ENCODE results near the gene SARM1. TPM values are rescaled to one million over a fixed set of nuclear protein-coding genes. Genes with fewer than 3 reads are reported as not detected.

Gene SARM1
- total and polyA plus RNA-seq, 5 donors from 2014 or later, result 7.2 to 21.7 (median 8.2) TPM

DNA sequence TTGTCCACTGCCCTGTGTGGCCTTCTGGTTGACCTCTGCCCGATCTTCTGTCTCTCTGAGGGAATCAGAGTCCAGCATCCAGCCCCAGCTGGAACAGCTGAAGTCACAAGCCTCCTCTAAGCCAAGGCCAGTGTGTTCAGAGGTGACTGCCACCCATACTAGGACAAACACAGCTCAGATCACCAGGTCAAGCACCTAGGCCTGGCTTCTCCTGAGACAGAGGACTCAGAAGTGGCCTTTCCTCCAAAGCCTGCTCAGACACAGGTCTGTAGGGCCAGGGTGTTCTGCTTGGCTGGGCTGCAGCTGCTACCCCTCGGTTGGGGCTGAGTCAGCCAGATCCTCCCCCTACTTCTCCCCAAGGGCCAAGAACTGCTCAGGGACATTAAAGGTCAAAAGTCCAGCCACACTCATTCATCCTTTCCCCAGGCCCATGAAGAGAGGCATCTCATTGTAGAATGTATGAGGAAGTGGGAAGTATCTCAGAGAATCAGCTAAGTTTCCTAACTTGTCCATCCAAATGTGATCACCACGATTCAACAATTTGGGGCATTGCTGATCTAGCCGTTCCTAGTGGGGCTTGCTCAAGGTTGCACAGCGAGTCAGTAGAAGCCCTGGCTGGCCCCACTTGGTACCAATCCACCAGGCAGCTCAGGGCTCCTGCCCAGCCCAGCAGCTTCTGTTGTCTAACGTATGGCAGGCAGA lies 26.9 kb downstream of the SARM1 start:
- H3K4me1 Mint-ChIP-seq, result peaks cover 0 to 2% (median 0%) of the 10 kb centered on the region in 4 donors
- no peak for ATAC-seq (ENCODE audit: low read depth in 2 of 2)
- peaks cover 30% of the 10 kb centered on the region for H3K36me3 ChIP-seq (ENCODE audit: control insufficient read depth, insufficient read depth, low read length)
- DNase-seq, result no peak
- H3K27ac ChIP-seq (ENCODE audit: insufficient read depth, low read length, poor library complexity, severe bottlenecking), result no peak overlapping the region
- H3K27ac Mint-ChIP-seq, result peak overlapping the region in 1 of 3 donors; percentile 79
- H3K4me3 ChIP-seq (ENCODE audit: low read depth, low read length), result no peak overlapping the region
- H3K27me3 Mint-ChIP-seq, result no peaks in the 10 kb centered on the region
- no peaks in the 10 kb centered on the region for H3K9me3 ChIP-seq (ENCODE audit: control insufficient read depth in 2 of 2, low read length in 2 of 2)
- peaks cover 9% of the 10 kb centered on the region for H3K36me3 Mint-ChIP-seq
- no peaks in the 10 kb centered on the region for H3K9me3 Mint-ChIP-seq
- no peaks in the 10 kb centered on the region for H3K27me3 ChIP-seq (ENCODE audit: control insufficient read depth, insufficient read depth, low read length)
- H3K4me1 ChIP-seq (ENCODE audit: control insufficient read depth, insufficient read depth, low read length, poor library complexity, severe bottlenecking), result no peaks in the 10 kb centered on the region
- H3K4me3 Mint-ChIP-seq, result no peak overlapping the region

DNA sequence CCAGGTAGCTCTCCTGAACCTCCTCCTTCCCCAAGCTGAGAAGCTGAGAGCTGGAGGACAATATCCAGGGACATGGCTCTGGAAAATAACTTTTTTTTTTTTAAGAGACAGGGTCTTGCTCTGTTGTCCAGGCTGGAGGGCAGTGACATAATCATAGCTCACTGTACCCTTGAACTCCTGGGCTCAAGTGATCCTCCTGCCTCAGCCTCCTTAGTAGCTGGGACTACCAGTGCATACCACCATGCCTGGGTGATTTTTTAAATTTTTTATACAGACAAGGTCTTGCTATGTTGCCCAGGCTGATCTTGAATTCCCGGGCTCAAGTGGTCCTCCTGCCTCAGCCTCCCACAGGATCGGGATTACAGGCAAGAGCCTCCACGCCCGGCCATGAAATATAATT lies 28.3 kb downstream of the SARM1 start:
- no peak overlapping the region for H3K27ac ChIP-seq (ENCODE audit: insufficient read depth, low read length, poor library complexity, severe bottlenecking)
- H3K27me3 Mint-ChIP-seq, result peaks cover 4% of the 10 kb centered on the region
- no peaks in the 10 kb centered on the region for H3K27me3 ChIP-seq (ENCODE audit: control insufficient read depth, insufficient read depth, low read length)
- no peaks in the 10 kb centered on the region for H3K4me1 ChIP-seq (ENCODE audit: control insufficient read depth, insufficient read depth, low read length, poor library complexity, severe bottlenecking)
- DNase-seq (no peak), ATAC-seq (ENCODE audit: low read depth in 2 of 2) (no peak)
- H3K4me1 Mint-ChIP-seq, result peaks cover 0 to 6% (median 4%) of the 10 kb centered on the region in 4 donors
- no peak overlapping the region for H3K27ac Mint-ChIP-seq
- H3K36me3 ChIP-seq (ENCODE audit: control insufficient read depth, insufficient read depth, low read length), result peaks cover 21% of the 10 kb centered on the region
- H3K36me3 Mint-ChIP-seq, result no peaks in the 10 kb centered on the region
- no peak overlapping the region for H3K4me3 ChIP-seq (ENCODE audit: low read depth, low read length)
- no peaks in the 10 kb centered on the region for H3K9me3 Mint-ChIP-seq
- H3K9me3 ChIP-seq (ENCODE audit: control insufficient read depth in 2 of 2, low read length in 2 of 2), result no peaks in the 10 kb centered on the region
- H3K4me3 Mint-ChIP-seq, result no peak overlapping the region

DNA sequence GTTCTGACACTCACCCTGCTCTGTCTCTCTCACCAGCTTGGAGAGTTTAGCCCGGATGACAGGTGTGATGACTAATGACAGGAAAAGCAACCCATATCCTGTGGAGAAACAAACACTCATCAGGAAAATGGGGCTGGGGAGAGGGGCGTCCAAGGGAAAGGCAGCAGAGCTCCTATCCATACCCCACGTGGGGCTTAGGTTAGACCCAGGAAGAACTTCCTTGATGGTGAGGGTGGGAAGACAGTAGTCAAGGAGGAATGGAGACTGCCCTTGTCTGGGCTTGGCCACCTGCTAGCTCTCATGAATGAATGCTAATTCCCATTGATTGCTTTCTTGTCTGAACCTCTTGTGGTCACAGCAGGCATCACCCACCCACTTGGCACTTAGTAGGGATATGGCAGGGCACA lies 30.7 kb downstream of the SARM1 start:
- Mint-ChIP-seq H3K36me3 (no peaks in the 10 kb centered on the region), H3K9me3 (no peaks in the 10 kb centered on the region), H3K27me3 (peaks cover 11% of the 10 kb centered on the region), H3K4me3 (no peak overlapping the region), H3K27ac (peak overlapping the region; percentile 58 to 87 (median 76)), H3K4me1 (peaks cover 0 to 15% (median 4%) of the 10 kb centered on the region in 4 donors)
- Histone ChIP-seq H3K36me3 (ENCODE audit: control insufficient read depth, insufficient read depth, low read length) (peaks cover 5% of the 10 kb centered on the region), H3K4me1 (ENCODE audit: control insufficient read depth, insufficient read depth, low read length, poor library complexity, severe bottlenecking) (peaks cover 16% of the 10 kb centered on the region), H3K9me3 (ENCODE audit: control insufficient read depth in 2 of 2, low read length in 2 of 2) (no peaks in the 10 kb centered on the region), H3K4me3 (ENCODE audit: low read depth, low read length) (no peak overlapping the region), H3K27ac (ENCODE audit: insufficient read depth, low read length, poor library complexity, severe bottlenecking) (no peak overlapping the region), H3K27me3 (ENCODE audit: control insufficient read depth, insufficient read depth, low read length) (peaks cover 2% of the 10 kb centered on the region)
- DNase-seq (no peak), ATAC-seq (ENCODE audit: low read depth in 2 of 2) (no peak)

DNA sequence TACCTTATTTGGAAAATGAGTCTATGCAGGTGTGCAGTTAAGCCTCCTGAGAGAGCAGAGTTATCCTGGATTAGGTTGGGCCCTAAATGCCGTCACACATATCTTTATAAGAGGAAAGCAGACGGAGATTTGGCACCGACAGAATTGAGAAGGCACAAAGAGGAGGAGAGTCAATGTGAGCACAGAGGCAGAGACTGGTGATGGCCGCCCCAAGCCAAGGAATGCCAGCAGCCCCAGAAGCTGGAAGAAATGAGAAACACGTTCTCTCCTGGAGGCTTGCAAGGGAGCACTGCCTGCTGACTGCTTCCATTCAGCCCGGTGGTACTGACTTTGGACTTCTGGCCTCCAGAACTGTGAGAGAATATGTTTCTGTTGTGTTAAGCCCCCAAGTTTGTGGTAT lies 31.4 kb downstream of the SARM1 start:
- H3K9me3 ChIP-seq (ENCODE audit: control insufficient read depth in 2 of 2, low read length in 2 of 2), result no peaks in the 10 kb centered on the region
- H3K27ac Mint-ChIP-seq, result peak overlapping the region in 2 of 3 donors; percentile 1 to 25
- peaks cover 16% of the 10 kb centered on the region for H3K4me1 ChIP-seq (ENCODE audit: control insufficient read depth, insufficient read depth, low read length, poor library complexity, severe bottlenecking)
- no peak overlapping the region for H3K27ac ChIP-seq (ENCODE audit: insufficient read depth, low read length, poor library complexity, severe bottlenecking)
- peak overlapping the region in 1 of 4 donors; percentile 7 for H3K4me3 Mint-ChIP-seq
- H3K9me3 Mint-ChIP-seq, result no peaks in the 10 kb centered on the region
- peaks cover 0 to 15% (median 4%) of the 10 kb centered on the region in 4 donors for H3K4me1 Mint-ChIP-seq
- DNase-seq, result no peak
- H3K36me3 Mint-ChIP-seq, result no peaks in the 10 kb centered on the region
- no peak for ATAC-seq (ENCODE audit: low read depth in 2 of 2)
- H3K27me3 ChIP-seq (ENCODE audit: control insufficient read depth, insufficient read depth, low read length), result peaks cover 7% of the 10 kb centered on the region
- H3K36me3 ChIP-seq (ENCODE audit: control insufficient read depth, insufficient read depth, low read length), result peaks cover 4% of the 10 kb centered on the region
- no peak overlapping the region for H3K4me3 ChIP-seq (ENCODE audit: low read depth, low read length)
- H3K27me3 Mint-ChIP-seq, result peaks cover 16% of the 10 kb centered on the region

DNA sequence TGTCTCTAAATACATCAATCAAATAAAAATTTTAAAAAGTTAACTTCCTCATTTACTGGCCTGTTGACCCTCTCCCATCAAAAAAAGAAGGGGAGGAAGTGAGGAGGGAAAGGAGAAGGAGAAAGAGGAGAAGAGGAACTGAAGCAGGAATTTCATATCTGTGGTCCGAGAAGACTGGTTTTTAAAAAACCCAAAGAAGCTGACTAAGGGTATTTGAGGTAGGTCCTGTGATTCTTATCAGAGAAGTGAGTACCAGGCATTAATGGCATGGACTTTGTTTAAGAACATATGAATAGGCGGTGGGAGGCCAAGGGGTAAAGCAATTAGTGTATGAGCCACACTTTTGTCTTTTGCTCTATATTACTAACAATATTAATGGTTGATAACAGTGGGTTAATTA lies 32.5 kb downstream of the SARM1 start:
- Histone ChIP-seq H3K36me3 (ENCODE audit: control insufficient read depth, insufficient read depth, low read length) (no peaks in the 10 kb centered on the region), H3K27ac (ENCODE audit: insufficient read depth, low read length, poor library complexity, severe bottlenecking) (no peak overlapping the region), H3K4me1 (ENCODE audit: control insufficient read depth, insufficient read depth, low read length, poor library complexity, severe bottlenecking) (peaks cover 16% of the 10 kb centered on the region), H3K9me3 (ENCODE audit: control insufficient read depth in 2 of 2, low read length in 2 of 2) (no peaks in the 10 kb centered on the region), H3K27me3 (ENCODE audit: control insufficient read depth, insufficient read depth, low read length) (peaks cover 8% of the 10 kb centered on the region), H3K4me3 (ENCODE audit: low read depth, low read length) (no peak overlapping the region)
- H3K36me3 Mint-ChIP-seq, result no peaks in the 10 kb centered on the region
- no peaks in the 10 kb centered on the region for H3K9me3 Mint-ChIP-seq
- peaks cover 25% of the 10 kb centered on the region for H3K27me3 Mint-ChIP-seq
- H3K4me1 Mint-ChIP-seq, result peaks cover 0 to 15% (median 3%) of the 10 kb centered on the region in 4 donors
- ATAC-seq (ENCODE audit: low read depth in 2 of 2) (no peak), DNase-seq (no peak)
- peak overlapping the region in 3 of 4 donors; percentile 47 to 64 (median 62) for H3K4me3 Mint-ChIP-seq
- H3K27ac Mint-ChIP-seq, result peak overlapping the region; percentile 9 to 82 (median 62)

DNA sequence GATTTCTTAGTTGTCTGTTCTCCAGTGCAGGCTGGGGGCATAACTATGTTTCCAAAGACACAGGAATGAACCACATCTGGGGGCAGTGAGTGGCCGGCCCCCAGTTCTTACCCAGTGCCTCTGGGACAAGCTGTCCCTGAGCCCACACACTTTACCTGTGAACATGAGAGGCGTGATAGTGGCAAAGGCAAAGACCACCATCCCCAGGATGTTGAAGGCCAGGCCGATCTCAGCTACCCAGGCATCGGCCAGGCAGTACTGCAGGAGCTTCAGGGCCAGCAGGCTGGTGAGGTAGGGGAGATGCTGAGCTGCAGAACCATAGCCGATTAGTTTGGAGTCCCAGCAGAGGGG lies 32.9 kb downstream of the SARM1 start:
- H3K4me1 Mint-ChIP-seq, result peaks cover 0 to 15% (median 3%) of the 10 kb centered on the region in 4 donors

DNA sequence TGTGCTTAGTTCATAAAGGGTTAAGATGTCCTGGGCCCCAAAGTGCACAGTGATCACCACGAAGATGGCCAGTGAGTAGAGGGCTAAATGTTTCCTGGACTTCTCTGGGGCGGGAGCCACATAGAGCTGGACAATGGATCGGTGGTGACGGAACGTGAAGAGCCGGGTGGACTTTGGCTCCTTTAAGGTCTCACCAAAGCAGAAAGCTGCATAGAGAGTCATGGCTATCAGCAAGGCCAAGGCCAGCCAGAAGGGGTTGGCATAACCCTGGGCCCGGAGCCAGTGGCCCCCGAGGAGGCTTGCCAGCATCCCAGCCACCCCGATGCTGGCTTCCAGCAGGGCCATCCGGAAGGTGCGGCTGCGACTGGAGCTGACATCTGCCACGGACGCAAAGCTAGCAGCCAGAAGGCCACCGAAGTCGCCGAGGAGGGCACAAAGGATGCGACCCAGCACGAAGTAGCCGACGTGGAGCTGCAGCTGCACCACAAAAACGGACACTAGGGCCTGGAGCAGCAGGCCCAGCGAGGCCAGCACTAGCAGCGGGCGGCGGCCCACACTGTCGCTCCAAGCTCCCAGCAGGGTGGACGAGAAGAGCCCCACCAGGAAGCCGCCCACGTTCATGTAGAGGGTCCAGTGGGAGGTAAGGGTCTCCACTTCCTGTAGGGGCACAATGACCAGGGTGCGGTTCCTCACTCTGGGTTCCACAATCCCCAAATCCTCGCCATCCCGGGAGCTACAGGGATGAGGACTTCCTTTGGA lies 33.5 kb downstream of the SARM1 start:
- no peaks in the 10 kb centered on the region for H3K36me3 Mint-ChIP-seq
- peaks cover 0 to 15% (median 3%) of the 10 kb centered on the region in 4 donors for H3K4me1 Mint-ChIP-seq

More for the DNA sequence above, 32.9 kb downstream of the SARM1 start:
- H3K27ac Mint-ChIP-seq, result peak overlapping the region in 2 of 3 donors; percentile 9 to 62
- no peak overlapping the region for H3K27ac ChIP-seq (ENCODE audit: insufficient read depth, low read length, poor library complexity, severe bottlenecking)
- no peak overlapping the region for H3K4me3 ChIP-seq (ENCODE audit: low read depth, low read length)
- H3K36me3 ChIP-seq (ENCODE audit: control insufficient read depth, insufficient read depth, low read length), result no peaks in the 10 kb centered on the region
- H3K36me3 Mint-ChIP-seq, result no peaks in the 10 kb centered on the region
- peaks cover 8% of the 10 kb centered on the region for H3K27me3 ChIP-seq (ENCODE audit: control insufficient read depth, insufficient read depth, low read length)
- no peaks in the 10 kb centered on the region for H3K9me3 ChIP-seq (ENCODE audit: control insufficient read depth in 2 of 2, low read length in 2 of 2)
- H3K4me3 Mint-ChIP-seq, result peak overlapping the region; percentile 47 to 64 (median 60)
- peaks cover 27% of the 10 kb centered on the region for H3K27me3 Mint-ChIP-seq
- no peaks in the 10 kb centered on the region for H3K9me3 Mint-ChIP-seq
- ATAC-seq (ENCODE audit: low read depth in 2 of 2) (no peak), DNase-seq (no peak)
- H3K4me1 ChIP-seq (ENCODE audit: control insufficient read depth, insufficient read depth, low read length, poor library complexity, severe bottlenecking), result peaks cover 16% of the 10 kb centered on the region

More for the DNA sequence above, 33.5 kb downstream of the SARM1 start:
- Histone ChIP-seq H3K9me3 (ENCODE audit: control insufficient read depth in 2 of 2, low read length in 2 of 2) (no peaks in the 10 kb centered on the region), H3K4me1 (ENCODE audit: control insufficient read depth, insufficient read depth, low read length, poor library complexity, severe bottlenecking) (peaks cover 16% of the 10 kb centered on the region), H3K27ac (ENCODE audit: insufficient read depth, low read length, poor library complexity, severe bottlenecking) (no peak overlapping the region), H3K36me3 (ENCODE audit: control insufficient read depth, insufficient read depth, low read length) (no peaks in the 10 kb centered on the region), H3K27me3 (ENCODE audit: control insufficient read depth, insufficient read depth, low read length) (peaks cover 8% of the 10 kb centered on the region), H3K4me3 (ENCODE audit: low read depth, low read length) (peak overlapping the region; percentile 37)
- DNase-seq (no peak), ATAC-seq (ENCODE audit: low read depth in 2 of 2) (no peak)
- Mint-ChIP-seq H3K9me3 (no peaks in the 10 kb centered on the region), H3K4me3 (peak overlapping the region; percentile 25 to 86 (median 68)), H3K27ac (peak overlapping the region in 1 of 3 donors; percentile 65), H3K27me3 (peaks cover 33% of the 10 kb centered on the region)

Measured in CD4-positive, CD25-positive, alpha-beta regulatory T cell (primary cell).